Natural killer cell (primary cell): ENCODE results near the gene GPBP1L1. TPM values are rescaled to one million over a fixed set of nuclear protein-coding genes. Genes with fewer than 3 reads are reported as not detected.

ENCODE experiments used
- ATAC-seq, 3 donors: fragments of 150-1000 bp in 2 of 3; fragments of 200-7000 bp in 1 of 3; cut with Tn5 transposase; 1 replicate in 1 of 3; 2 replicates in 2 of 3; pipeline ENCODE4 v1.10.0; 2021; ENCODE audit warnings: mild to moderate bottlenecking in 2 of 3, moderate library complexity in 2 of 3
- DNase-seq, 2 donors: peaks; one replicate each; pipeline versions ENCODE4 v3.0.0 to v3.0.0-alpha.2; 2013 to 2021; ENCODE audit warnings: mixed read lengths in 1 of 2
- H3K27ac ChIP-seq: one replicate; pipeline ENCODE4 v1.5.1; 2013; ENCODE audit warnings: mild to moderate bottlenecking, low read length
- H3K27me3 ChIP-seq: one replicate; pipeline ENCODE4 v1.6.1; 2013; ENCODE audit warnings: low read length; ENCODE audit not compliant: control insufficient read depth, insufficient read depth
- H3K36me3 ChIP-seq: one replicate; pipeline ENCODE4 v1.6.1; 2013; ENCODE audit warnings: low read length; ENCODE audit not compliant: control insufficient read depth, insufficient read depth
- H3K4me1 ChIP-seq: one replicate; pipeline ENCODE4 v1.6.1; 2013; ENCODE audit warnings: low read length; ENCODE audit not compliant: control insufficient read depth, insufficient read depth
- H3K4me3 ChIP-seq: one replicate; pipeline ENCODE4 v1.5.1; 2013; ENCODE audit warnings: low read length
- H3K9me3 ChIP-seq: one replicate; pipeline ENCODE4 v1.6.1; 2013; ENCODE audit warnings: low read length; ENCODE audit not compliant: control insufficient read depth, insufficient read depth
- H3K27ac Mint-ChIP-seq, 2 donors: one replicate each; pipeline ENCODE4 v1.8.0; 2022; ENCODE audit warnings: mild to moderate bottlenecking in 2 of 2, mixed read lengths in 2 of 2, moderate library complexity in 1 of 2
- H3K27me3 Mint-ChIP-seq, 2 donors: one replicate each; pipeline ENCODE4 v1.8.0; 2022; ENCODE audit warnings: low read depth in 2 of 2, mixed read lengths in 2 of 2
- H3K36me3 Mint-ChIP-seq: one replicate; pipeline ENCODE4 v1.8.0; 2022; ENCODE audit warnings: mixed read lengths
- H3K4me1 Mint-ChIP-seq, 2 donors: one replicate each; pipeline ENCODE4 v1.8.0; 2022; ENCODE audit warnings: mixed read lengths in 2 of 2
- H3K4me3 Mint-ChIP-seq: one replicate; pipeline ENCODE4 v1.8.0; 2022; ENCODE audit warnings: mild to moderate bottlenecking, moderate library complexity, mixed read lengths
- H3K9me3 Mint-ChIP-seq, 2 donors: one replicate each; pipeline ENCODE4 v1.8.0; 2022; ENCODE audit warnings: mixed read lengths in 2 of 2
- WGBS: methylation state at CpG from one replicate; pipeline ENCODE4 v1.1.7; 2013; ENCODE audit warnings: missing lambda C conversion rate; ENCODE audit not compliant: insufficient coverage; 5-methylcytosine and 5-hydroxymethylcytosine counted together
- intact Hi-C: fragments of 100-400 bp; cut with micrococcal nuclease; formaldehyde crosslinking; loops from one replicate; pipeline ENCODE4 v1.14.2; 2022
- total RNA-seq, 4 donors: library from RNA; stranded (reverse); fragments of 120-200 nt in 1 of 4; gene quantifications; one replicate each; pipeline versions ENCODE4 v1.2.3 to v1.2.4, GENCODE V29; 2013 to 2022
- TF ChIP-seq, protein P1 (sequence below): fragments of 200-600 bp; IDR thresholded peaks from one replicate; pipeline ENCODE4 v1.8.0; 2022; ENCODE audit warnings: antibody characterized with exemption

Gene GPBP1L1
- total RNA-seq, 3 donors from 2014 or later (not counting 1 experiment from before 2014, with no cell fraction given): 144 to 176 (median 153) TPM

- H3K27ac ChIP-seq: no peak overlapping the region
- peaks cover 98% of the 10 kb centered on the region for H3K36me3 ChIP-seq
- Mint-ChIP-seq H3K9me3 (no peaks in the 10 kb centered on the region), H3K27ac (peak overlapping the region in 1 of 2 donors; percentile 31), H3K36me3 (no peaks in the 10 kb centered on the region), H3K4me3 (no peak overlapping the region), H3K27me3 (no peaks in the 10 kb centered on the region), H3K4me1 (peaks cover 0 to 12% of the 10 kb centered on the region in 2 donors)
- no peaks in the 10 kb centered on the region for H3K4me1 ChIP-seq
- no peaks in the 10 kb centered on the region for H3K9me3 ChIP-seq
- ATAC-seq: no peak
- intact Hi-C loops: no loop called here
- DNase-seq: no peak
- WGBS: 97% methylated on average over 9 of the region's 12 CpGs
- H3K4me3 ChIP-seq: no peak overlapping the region
- no peaks in the 10 kb centered on the region for H3K27me3 ChIP-seq
- TF ChIP-seq, protein P1, sequence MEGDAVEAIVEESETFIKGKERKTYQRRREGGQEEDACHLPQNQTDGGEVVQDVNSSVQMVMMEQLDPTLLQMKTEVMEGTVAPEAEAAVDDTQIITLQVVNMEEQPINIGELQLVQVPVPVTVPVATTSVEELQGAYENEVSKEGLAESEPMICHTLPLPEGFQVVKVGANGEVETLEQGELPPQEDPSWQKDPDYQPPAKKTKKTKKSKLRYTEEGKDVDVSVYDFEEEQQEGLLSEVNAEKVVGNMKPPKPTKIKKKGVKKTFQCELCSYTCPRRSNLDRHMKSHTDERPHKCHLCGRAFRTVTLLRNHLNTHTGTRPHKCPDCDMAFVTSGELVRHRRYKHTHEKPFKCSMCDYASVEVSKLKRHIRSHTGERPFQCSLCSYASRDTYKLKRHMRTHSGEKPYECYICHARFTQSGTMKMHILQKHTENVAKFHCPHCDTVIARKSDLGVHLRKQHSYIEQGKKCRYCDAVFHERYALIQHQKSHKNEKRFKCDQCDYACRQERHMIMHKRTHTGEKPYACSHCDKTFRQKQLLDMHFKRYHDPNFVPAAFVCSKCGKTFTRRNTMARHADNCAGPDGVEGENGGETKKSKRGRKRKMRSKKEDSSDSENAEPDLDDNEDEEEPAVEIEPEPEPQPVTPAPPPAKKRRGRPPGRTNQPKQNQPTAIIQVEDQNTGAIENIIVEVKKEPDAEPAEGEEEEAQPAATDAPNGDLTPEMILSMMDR: no peak
These were observed 31.6 kb downstream of the GPBP1L1 start for GRCh38 chr1:45654540-45655280.

GRCh38 chr1:45647248-45648021, 38.9 kb downstream of the GPBP1L1 start:
- Histone ChIP-seq H3K36me3 (peaks cover 55% of the 10 kb centered on the region), H3K9me3 (no peaks in the 10 kb centered on the region), H3K27me3 (no peaks in the 10 kb centered on the region), H3K27ac (no peak overlapping the region), H3K4me3 (no peak overlapping the region), H3K4me1 (no peaks in the 10 kb centered on the region)
- H3K9me3 Mint-ChIP-seq: no peaks in the 10 kb centered on the region
- TF ChIP-seq, protein P1: no peak
- H3K4me3 Mint-ChIP-seq: no peak overlapping the region
- intact Hi-C loops: no loop called here
- H3K36me3 Mint-ChIP-seq: no peaks in the 10 kb centered on the region
- no peak for DNase-seq
- peaks cover 16 to 18% of the 10 kb centered on the region in 2 donors for H3K4me1 Mint-ChIP-seq
- no peaks in the 10 kb centered on the region for H3K27me3 Mint-ChIP-seq
- 94% methylated on average over 8 of the region's 9 CpGs for WGBS
- H3K27ac Mint-ChIP-seq: peak overlapping the region in 1 of 2 donors; percentile 47
- ATAC-seq: no peak

DNA sequence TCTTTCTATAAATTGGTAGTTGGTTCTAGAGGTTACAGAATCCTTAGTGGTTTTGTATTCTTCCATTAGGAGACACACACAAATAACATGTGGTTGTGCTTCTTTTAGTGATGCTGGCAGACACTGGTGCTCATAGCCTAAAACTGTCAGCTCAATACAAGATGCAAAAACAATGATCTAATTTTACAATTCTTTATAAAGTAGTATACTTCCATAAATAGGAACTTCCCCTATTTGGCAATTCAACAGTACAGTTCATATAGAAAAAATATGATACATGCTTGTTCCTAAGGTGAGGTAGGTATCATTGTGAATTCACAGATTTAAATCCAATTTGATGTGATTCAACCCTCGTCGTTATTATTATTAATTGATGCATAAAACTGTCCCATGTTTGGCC, 41.7 kb downstream of the GPBP1L1 start:
- Histone ChIP-seq H3K4me1 (no peaks in the 10 kb centered on the region), H3K27ac (no peak overlapping the region), H3K9me3 (no peaks in the 10 kb centered on the region), H3K27me3 (no peaks in the 10 kb centered on the region), H3K4me3 (no peak overlapping the region), H3K36me3 (peaks cover 49% of the 10 kb centered on the region)
- TF ChIP-seq, protein P1: no peak
- intact Hi-C loops: no loop called here
- Mint-ChIP-seq H3K4me1 (peaks cover 6 to 16% of the 10 kb centered on the region in 2 donors), H3K9me3 (no peaks in the 10 kb centered on the region), H3K27me3 (no peaks in the 10 kb centered on the region), H3K4me3 (no peak overlapping the region), H3K36me3 (peaks cover 14% of the 10 kb centered on the region), H3K27ac (no peak overlapping the region)
- DNase-seq: no peak
- WGBS: no CpG with 5 or more reads among the region's 2 CpGs
- no peak for ATAC-seq
